GM19351 (cell line): ENCODE measurements around the gene BAIAP2.

Experiments used
- ATAC-seq: cut with Tn5 transposase; IDR thresholded peaks from one replicate; pipeline ENCODE4 v1.9.1; 2021; ENCODE audit warnings: mild to moderate bottlenecking, moderate library complexity; ENCODE audit not compliant: unreplicated experiment

Gene BAIAP2

GRCh38 chr17:81036197-81036941 lies 1.4 kb downstream of the BAIAP2 start:
- no peak for ATAC-seq

GRCh38 chr17:81037026-81037797 lies 2.3 kb downstream of the BAIAP2 start:
- no peak for ATAC-seq

- no peak for ATAC-seq
These were observed 3.1 kb downstream of the BAIAP2 start for GRCh38 chr17:81037798-81038733.

DNA sequence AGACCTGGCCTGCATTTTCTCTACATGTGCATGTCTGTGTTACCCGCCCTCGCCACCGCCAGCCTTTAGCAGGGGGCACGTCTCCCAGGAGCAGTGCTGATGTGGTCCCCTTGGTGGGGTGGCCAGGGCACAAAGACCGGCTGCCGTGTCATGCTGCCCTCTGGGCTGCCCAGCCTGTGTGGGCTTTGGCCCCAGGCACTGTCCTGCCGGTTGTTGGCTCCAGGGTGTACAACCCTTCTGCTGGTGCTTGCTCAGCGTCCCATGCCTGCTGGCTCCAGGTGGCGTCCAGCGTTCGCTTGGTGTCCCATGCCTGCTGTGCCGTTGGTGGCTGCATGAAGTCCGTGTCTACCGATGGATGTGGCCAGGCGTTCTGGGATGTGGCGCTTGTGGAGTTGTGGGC lies 4.1 kb downstream of the BAIAP2 start:
- no peak for ATAC-seq

DNA sequence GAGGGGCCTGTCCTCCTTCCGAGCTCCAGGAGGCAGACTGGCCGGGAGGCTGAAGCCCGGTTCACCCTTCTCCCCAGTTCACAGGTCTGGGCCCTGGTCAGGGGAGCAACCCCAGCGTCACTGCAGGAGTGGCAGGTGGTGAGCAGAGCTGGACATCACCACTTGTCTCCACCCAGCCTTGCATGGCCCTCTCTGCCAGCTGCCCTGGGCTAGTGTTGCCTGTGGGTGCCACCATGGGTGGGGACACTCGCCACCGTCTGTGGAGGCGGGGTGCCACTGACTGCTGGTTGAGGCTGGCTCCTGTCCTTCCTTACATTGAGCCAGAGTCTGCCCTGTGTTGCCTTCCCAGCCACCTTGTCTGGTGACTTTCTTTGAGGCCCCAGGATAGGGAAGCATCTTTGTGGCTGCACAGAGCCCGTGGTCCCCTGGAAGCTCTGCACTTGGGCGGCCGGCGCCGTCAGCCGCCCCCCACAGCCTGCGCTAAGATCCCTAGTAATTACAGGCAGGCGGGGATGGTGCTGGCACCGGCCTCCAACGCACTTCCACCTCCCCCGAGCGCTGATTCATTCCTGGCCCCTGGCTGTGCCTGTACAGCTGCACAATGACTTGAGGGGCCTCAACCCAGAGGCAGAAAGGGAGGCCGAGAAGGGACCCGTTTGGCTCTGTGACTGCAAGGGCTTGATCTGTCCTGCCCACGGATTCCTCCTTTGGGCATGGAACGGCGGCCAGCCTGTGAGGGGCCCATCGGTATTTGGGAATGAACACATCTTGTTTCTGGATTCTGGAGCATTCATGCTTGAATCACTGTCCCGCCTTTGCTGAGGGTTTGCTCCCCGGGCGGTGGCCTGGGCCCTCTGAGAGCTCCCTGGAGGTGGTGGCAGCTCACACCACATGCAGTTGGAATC lies 5.2 kb downstream of the BAIAP2 start:
- no peak for ATAC-seq

- no peak for ATAC-seq
These were observed 5.9 kb downstream of the BAIAP2 start for GRCh38 chr17:81040791-81041337.

- ATAC-seq, result no peak
These were observed 7.7 kb downstream of the BAIAP2 start for GRCh38 chr17:81042606-81043005.

- no peak for ATAC-seq
These were observed 8.4 kb downstream of the BAIAP2 start for GRCh38 chr17:81043319-81043724.

DNA sequence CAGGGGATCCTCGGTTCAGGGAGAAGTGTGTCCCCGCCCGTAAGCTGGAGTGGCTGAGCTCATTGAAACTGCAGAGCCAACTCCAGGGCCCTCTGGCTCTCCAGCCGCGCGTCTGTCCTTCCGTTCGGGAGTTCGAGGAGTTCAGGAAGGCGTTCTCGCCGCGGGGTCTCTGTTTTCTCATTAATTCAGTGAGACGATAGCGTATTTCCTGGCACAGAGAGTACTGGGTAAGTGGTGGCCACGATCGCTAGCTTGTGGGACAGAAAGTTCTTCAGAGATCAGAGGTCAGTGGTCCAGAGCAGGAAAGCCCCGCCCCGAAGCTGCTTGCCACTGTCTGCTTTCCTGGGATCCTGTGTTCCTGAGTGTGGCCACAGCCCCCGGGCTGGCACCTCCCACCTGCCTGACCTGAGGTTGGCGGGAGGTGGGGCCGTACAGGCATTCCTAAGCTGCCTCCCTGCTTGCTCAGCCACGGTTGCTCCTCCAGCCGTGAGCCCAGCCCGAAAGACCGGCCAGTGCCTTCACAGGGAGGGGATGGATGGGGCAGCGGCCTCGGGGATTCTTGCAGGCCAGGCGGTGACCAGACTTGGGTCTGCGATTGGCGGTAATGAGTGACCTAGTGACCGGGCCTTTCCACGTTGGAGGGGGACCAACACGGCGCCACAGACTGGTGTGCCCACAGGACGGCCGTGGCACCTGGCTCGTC lies 8.9 kb downstream of the BAIAP2 start:
- no peak for ATAC-seq

DNA sequence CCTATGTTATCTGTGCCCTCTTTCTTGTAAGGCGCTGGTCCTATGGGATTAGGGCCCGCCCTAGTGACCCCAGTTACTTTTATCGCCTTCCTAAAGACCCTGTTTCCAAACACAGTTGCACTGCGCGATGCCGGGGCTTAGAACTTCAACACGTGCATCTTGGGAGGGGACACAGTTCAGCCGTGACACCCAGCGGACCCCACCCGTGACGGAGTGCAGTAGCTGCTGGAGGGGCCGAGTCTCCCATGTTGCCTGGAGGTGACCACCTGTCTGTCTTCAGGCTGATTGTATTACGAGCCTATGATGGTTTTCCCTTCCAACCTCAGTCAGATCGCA lies 9.4 kb downstream of the BAIAP2 start:
- no peak for ATAC-seq

DNA sequence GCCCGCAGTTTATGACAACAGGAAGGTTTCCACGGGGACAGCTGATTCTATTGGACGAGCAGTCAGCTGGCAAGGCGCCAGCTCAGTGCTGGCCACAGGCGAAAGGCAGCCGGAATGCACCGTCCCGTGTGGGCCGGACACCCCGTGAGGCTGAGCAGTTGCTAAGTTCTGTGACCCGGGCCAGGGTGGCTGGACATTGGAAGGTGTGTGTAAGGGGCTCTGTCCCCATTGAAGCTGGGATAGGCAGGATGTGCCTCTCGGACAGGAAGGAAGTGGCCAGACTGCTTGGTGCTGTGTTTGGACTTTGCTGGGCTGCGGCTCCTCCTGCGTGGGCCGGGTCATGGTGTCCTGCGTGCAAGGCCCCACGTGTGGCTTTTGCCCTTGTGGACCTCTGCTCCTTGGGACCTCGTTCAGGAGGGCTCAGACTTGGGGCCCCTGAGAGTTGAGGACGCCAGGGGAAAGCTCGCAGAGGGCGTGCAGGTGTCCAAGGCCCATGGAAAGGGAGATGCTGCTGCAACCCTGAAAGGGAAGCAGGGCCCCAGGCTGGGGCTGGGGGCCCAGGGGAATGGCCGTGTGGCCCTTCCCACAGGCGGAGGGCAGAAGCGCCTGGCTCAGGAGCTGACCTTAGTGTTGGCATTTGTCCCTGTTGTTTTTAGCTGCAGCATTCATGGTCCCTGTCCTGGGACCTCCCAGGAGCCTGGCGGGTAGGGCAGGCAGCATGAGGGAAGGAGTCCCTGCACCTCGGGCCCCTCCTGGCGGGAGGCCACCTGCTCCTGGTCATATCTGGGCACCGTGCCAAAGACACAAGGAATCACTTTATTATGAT lies 10.0 kb downstream of the BAIAP2 start:
- ATAC-seq, result no peak

DNA sequence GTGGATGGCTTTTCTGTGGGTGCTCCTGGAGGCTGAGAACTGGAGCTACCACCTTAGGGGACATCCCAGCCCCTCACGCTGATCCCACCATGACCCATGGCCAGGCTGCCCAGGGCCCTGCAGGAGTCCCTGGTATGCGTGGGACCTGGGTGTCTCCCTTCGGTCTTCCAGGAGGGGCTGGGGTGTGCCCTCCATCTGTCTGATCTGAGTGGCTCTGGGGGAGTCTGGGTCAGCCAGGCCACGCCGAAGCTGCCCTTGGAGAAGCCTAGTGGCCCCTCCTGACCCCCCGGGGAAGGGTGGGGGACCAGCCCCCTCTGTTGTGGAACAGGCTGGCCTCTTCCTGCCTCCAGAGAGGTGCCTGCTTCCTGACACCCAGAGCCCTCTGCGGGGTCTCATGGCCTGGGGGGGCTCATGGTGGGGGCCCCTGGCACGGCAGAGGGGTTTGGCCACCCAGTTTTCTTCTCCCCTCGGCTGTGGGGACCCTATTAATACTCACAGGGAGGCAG lies 10.7 kb downstream of the BAIAP2 start:
- no peak for ATAC-seq

GRCh38 chr17:81046132-81046769 lies 11.3 kb downstream of the BAIAP2 start:
- no peak for ATAC-seq

GRCh38 chr17:81046770-81047359 lies 11.9 kb downstream of the BAIAP2 start:
- no peak for ATAC-seq

GRCh38 chr17:81048827-81049371 lies 13.9 kb downstream of the BAIAP2 start:
- ATAC-seq, result no peak

DNA sequence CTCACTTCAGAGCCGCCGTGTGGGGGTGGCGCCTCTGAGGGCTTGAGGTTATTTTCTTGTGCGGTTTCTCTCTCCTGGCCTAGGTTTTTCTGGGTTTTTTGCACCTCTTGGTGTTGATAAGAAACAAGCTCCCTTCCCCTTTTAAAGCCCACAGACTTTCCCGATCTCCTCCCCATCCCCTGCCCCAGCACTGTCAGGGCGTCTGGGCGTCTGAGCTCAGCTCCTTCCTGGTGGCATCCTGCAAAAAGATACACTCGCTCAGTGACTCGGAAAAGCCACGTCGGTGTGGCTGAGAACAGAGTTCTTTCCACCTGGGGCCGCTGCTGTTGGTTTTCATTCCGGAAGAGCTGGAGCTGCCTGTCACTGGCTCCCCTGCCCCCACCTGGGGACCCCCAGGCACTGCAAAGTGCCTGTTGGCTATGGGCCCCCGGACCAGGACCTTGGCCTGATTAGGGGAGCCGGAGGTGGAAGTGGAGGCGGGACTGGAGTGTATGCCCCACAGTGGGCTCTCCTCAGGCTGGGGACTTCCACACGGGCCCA lies 14.5 kb downstream of the BAIAP2 start:
- ATAC-seq, result no peak

DNA sequence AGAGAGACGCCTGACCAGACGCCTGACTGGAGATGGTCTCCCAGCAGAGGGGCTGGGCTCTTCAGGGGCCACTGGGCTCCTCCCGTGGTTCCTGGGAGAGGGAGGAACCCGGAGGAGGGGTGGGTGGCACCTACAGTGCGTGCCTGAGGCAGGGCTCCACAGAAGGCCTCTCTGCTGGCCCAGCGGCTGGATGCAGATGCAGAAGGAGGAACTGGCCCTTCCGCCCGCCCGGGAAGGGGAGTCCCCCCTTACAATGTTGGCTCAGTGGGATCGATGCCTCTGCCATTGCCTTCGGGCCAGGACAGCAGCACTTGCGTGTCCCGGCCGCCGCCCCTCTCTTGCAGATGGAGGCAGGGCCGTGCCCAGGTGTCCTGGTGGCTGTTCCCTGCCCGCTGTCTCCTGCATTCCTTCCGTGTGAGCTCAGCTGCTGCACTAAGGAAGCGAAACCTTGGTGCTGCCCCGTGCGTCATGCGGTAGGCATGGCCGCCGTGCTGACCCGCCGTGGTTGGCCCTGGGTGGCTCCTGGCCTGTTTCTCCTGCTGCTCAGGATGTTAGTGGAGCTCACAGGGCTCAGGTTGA lies 15.1 kb downstream of the BAIAP2 start:
- no peak for ATAC-seq
